HepG2 (cell line): ENCODE data around the gene BAZ2A. TPM values are rescaled to one million over a fixed set of nuclear protein-coding genes. Genes with fewer than 3 reads are reported as not detected.

Source experiments
- CBFB ChIP-seq: sonication (generic); formaldehyde crosslinking; IDR thresholded peaks from 2 replicates; pipeline ENCODE4 v1.4.0; 2020; ENCODE audit warnings: missing genetic modification reagents
- DNMT1 ChIP-seq: sonication (generic); formaldehyde crosslinking; IDR thresholded peaks from 2 replicates; pipeline ENCODE4 v1.5.1; 2020; ENCODE audit warnings: mild to moderate bottlenecking, missing genetic modification reagents
- EZH2 ChIP-seq: conservative IDR thresholded peaks from 2 replicates; pipeline ENCODE4 v1.6.1; 2012; ENCODE audit warnings: mild to moderate bottlenecking, low read depth, low read length, moderate library complexity
- GABPA ChIP-seq, 2 experiments: IDR thresholded peaks; 2 replicates each; pipeline ENCODE4 v1.6.1; 2011 to 2016; ENCODE audit warnings: low read depth in 2 of 2, low read length in 1 of 2, missing biosample characterization in 1 of 2, missing genetic modification characterization in 1 of 2
- HOXD1 ChIP-seq: sonication (generic); formaldehyde crosslinking; IDR thresholded peaks from 2 replicates; pipeline ENCODE4 v1.5.0; 2020; ENCODE audit warnings: missing genetic modification reagents
- PPARG ChIP-seq: conservative IDR thresholded peaks from 2 replicates; pipeline ENCODE4 v1.6.1; 2016; ENCODE audit warnings: missing biosample characterization, missing genetic modification reagents
- SALL1 ChIP-seq: sonication (generic); formaldehyde crosslinking; IDR thresholded peaks from 2 replicates; pipeline ENCODE4 v1.8.0; 2022; ENCODE audit warnings: mild to moderate bottlenecking, missing genetic modification reagents
- SKIL ChIP-seq: sonication (generic); formaldehyde crosslinking; IDR thresholded peaks from 2 replicates; pipeline ENCODE4 v1.8.0; 2022; ENCODE audit warnings: missing genetic modification reagents, mild to moderate bottlenecking, moderate library complexity, borderline replicate concordance
- SOX5 ChIP-seq: IDR thresholded peaks from 2 replicates; pipeline ENCODE4 v1.6.1; 2016; ENCODE audit warnings: borderline replicate concordance
- SOX6 ChIP-seq, 2 experiments: fragments of 450-650 bp in 1 of 2; sonication (generic) in 1 of 2; formaldehyde crosslinking in 1 of 2; IDR thresholded peaks; 2 replicates each; pipeline versions ENCODE4 v1.4.0 to v1.6.1; 2017 to 2020; ENCODE audit warnings: antibody characterized with exemption in 1 of 2, mild to moderate bottlenecking in 1 of 2, missing genetic modification reagents in 1 of 2
- ZFYVE20 ChIP-seq: sonication (generic); formaldehyde crosslinking; IDR thresholded peaks from 2 replicates; pipeline ENCODE4 v1.8.0; 2023; ENCODE audit warnings: low read depth, mild to moderate bottlenecking, moderate library complexity, missing genetic modification reagents, borderline replicate concordance
- ZMAT3 ChIP-seq: sonication (generic); formaldehyde crosslinking; conservative IDR thresholded peaks from 2 replicates; pipeline ENCODE4 v1.7.0; 2021; ENCODE audit warnings: missing genetic modification reagents
- ZNF205 ChIP-seq: IDR thresholded peaks from 2 replicates; pipeline ENCODE4 v1.6.1; 2018; ENCODE audit warnings: missing biosample characterization, missing genetic modification reagents
- ZNF235 ChIP-seq: sonication (generic); formaldehyde crosslinking; IDR thresholded peaks from 2 replicates; pipeline ENCODE4 v1.8.1; 2023; ENCODE audit warnings: mild to moderate bottlenecking, missing genetic modification reagents, borderline replicate concordance
- ZNF383 ChIP-seq: sonication (generic); formaldehyde crosslinking; IDR thresholded peaks from 2 replicates; pipeline ENCODE4 v1.4.0; 2020; ENCODE audit warnings: missing genetic modification reagents, mild to moderate bottlenecking, borderline replicate concordance
- ZNF441 ChIP-seq: sonication (generic); formaldehyde crosslinking; IDR thresholded peaks from 2 replicates; pipeline ENCODE4 v1.7.0; 2021; ENCODE audit warnings: missing genetic modification reagents, borderline replicate concordance
- polyA plus RNA-seq, 8 experiments: library from polyadenylated mRNA; depleted of rRNA in 3 of 8; stranded (reverse) in 7 of 8; unstranded in 1 of 8; fragments of >200 nt; fragmentation: Illumina TruSeq in 4 of 8; extraction: Trizol in 4 of 8; gene quantifications; 2 replicates each; pipeline versions ENCODE4 v1.2.1 to v1.2.3, GENCODE V29; 2011 to 2016; ENCODE audit warnings: low read depth in 4 of 8, missing spikeins in 1 of 8, mixed read lengths in 1 of 8; ENCODE audit not compliant: insufficient read depth in 1 of 8
- total RNA-seq, 5 experiments: library from RNA; depleted of rRNA; stranded (reverse); fragments of >200 nt; fragmentation: Illumina TruSeq; extraction: Trizol; gene quantifications; 2 replicates each; pipeline ENCODE4 v1.2.3, GENCODE V29; 2016; ENCODE audit warnings: low read depth in 1 of 5
- TF ChIP-seq, protein P1 (sequence below), 2 experiments: sonication (generic) in 1 of 2; formaldehyde crosslinking in 1 of 2; IDR thresholded peaks; 2 replicates each; pipeline versions ENCODE4 v1.5.1 to v1.6.1; 2011 to 2020; ENCODE audit warnings: borderline replicate concordance in 1 of 2, low read depth in 1 of 2, low read length in 1 of 2, mild to moderate bottlenecking in 1 of 2, missing genetic modification reagents in 1 of 2, moderate library complexity in 1 of 2
- TF ChIP-seq, protein P2 (sequence below): sonication (generic); formaldehyde crosslinking; IDR thresholded peaks from 2 replicates; pipeline ENCODE4 v1.9.0; 2021; ENCODE audit warnings: missing genetic modification reagents, borderline replicate concordance

BAZ2A gene
- total and polyA plus RNA-seq, 2 of the 13 experiments (the other 11 are each of a cell fraction or from before 2014, with no cell fraction given) = 21.8 to 73.5 TPM

DNA sequence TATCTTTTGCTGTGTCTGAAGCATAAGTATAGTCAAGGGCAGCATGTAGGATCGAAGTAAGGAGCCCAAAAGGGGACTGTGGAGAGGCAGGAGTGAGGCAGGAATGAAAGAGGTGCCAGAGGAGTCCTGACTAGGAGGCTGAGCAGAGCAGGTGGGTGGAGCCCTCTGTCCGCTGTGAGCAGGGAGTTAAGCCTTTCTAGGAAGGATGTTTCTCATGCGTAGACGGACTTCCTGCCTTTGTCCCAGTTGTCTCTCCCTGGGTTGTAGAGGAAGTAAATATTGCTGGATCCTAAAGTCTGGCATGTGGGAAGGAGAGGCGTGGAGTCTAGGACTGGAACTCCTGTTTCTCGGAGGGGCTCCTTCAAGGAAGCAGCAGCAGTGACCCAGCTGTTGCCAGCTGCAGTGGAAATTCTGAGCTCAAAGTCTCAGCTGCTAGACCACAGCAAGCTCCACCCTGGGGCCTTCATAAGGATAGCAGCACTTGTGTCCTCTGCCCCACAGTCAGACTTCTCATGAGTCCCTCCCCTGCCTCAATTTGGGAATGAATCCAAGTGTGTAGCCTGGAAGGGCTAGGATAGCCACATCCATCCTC is 64.5 kb downstream of the BAZ2A start (continued):
- TF ChIP-seq, protein P1, sequence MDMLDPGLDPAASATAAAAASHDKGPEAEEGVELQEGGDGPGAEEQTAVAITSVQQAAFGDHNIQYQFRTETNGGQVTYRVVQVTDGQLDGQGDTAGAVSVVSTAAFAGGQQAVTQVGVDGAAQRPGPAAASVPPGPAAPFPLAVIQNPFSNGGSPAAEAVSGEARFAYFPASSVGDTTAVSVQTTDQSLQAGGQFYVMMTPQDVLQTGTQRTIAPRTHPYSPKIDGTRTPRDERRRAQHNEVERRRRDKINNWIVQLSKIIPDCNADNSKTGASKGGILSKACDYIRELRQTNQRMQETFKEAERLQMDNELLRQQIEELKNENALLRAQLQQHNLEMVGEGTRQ (IDR thresholded peaks at IDR 0.05; ENCODE audit: low read depth, low read length) = no peak
- TF ChIP-seq, protein P1 (CRISPR knock-in tag; IDR thresholded peaks at IDR 0.05; ENCODE audit: borderline replicate concordance) = no peak
- no peak for TF ChIP-seq ZFYVE20 (CRISPR knock-in tag)
- no peak for TF ChIP-seq EZH2
- TF ChIP-seq ZNF441 (CRISPR knock-in tag) = no peak
- TF ChIP-seq HOXD1 (CRISPR knock-in tag) = no peak
- no peak for TF ChIP-seq SOX6 (IDR thresholded peaks at IDR 0.05)
- TF ChIP-seq SOX6 (CRISPR knock-in tag; IDR thresholded peaks at IDR 0.05) = peak; percentile 53; the same call in 1 of the 2 replicates
- TF ChIP-seq, protein P2, sequence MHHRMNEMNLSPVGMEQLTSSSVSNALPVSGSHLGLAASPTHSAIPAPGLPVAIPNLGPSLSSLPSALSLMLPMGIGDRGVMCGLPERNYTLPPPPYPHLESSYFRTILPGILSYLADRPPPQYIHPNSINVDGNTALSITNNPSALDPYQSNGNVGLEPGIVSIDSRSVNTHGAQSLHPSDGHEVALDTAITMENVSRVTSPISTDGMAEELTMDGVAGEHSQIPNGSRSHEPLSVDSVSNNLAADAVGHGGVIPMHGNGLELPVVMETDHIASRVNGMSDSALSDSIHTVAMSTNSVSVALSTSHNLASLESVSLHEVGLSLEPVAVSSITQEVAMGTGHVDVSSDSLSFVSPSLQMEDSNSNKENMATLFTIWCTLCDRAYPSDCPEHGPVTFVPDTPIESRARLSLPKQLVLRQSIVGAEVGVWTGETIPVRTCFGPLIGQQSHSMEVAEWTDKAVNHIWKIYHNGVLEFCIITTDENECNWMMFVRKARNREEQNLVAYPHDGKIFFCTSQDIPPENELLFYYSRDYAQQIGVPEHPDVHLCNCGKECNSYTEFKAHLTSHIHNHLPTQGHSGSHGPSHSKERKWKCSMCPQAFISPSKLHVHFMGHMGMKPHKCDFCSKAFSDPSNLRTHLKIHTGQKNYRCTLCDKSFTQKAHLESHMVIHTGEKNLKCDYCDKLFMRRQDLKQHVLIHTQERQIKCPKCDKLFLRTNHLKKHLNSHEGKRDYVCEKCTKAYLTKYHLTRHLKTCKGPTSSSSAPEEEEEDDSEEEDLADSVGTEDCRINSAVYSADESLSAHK (CRISPR knock-in tag) = no peak
- 0 out of 2 replicates have a peak, but pooled peaks have one; percentile 27 for TF ChIP-seq PPARG (CRISPR knock-in tag)
- no peak for TF ChIP-seq ZMAT3 (CRISPR knock-in tag)
- TF ChIP-seq GABPA (IDR thresholded peaks at IDR 0.05; ENCODE audit: low read depth, low read length) = no peak
- peak; percentile 68 for TF ChIP-seq GABPA (CRISPR knock-in tag; IDR thresholded peaks at IDR 0.05; ENCODE audit: low read depth)
- 0 out of 2 replicates have a peak, but pooled peaks have one; percentile 19 for TF ChIP-seq SOX5
- TF ChIP-seq ZNF235 = no peak
- no peak for TF ChIP-seq SKIL (CRISPR knock-in tag)
- no peak for TF ChIP-seq DNMT1 (CRISPR knock-in tag)
- peak; percentile 38; the same call in 1 of the 2 replicates for TF ChIP-seq SALL1 (CRISPR knock-in tag)
- TF ChIP-seq ZNF205 (CRISPR knock-in tag) = 0 out of 2 replicates have a peak, but pooled peaks have one; percentile 24
- 0 out of 2 replicates have a peak, but pooled peaks have one; percentile 15 for TF ChIP-seq CBFB (CRISPR knock-in tag)
- TF ChIP-seq ZNF383 (CRISPR knock-in tag) = no peak
